K562 (cell line): Measurements from ENCODE around the gene NPFFR1. TPM values are rescaled to one million over a fixed set of nuclear protein-coding genes. Genes with fewer than 3 reads are reported as not detected.

Experiments used
- ATAC-seq: fragments of 200-7000 bp; cut with Tn5 transposase; 3 replicates; pipeline ENCODE4 v1.9.1; 2020; ENCODE audit warnings: moderate library complexity
- BruUV-seq: library from RNA; stranded (reverse); fragments of 400-500 nt; replicated peaks from 2 replicates; lab custom pipeline; 2021; lab: Mats Ljungman, UMichigan
- CTCF ChIA-PET: fragments of 300-600 bp; formaldehyde crosslinking; extraction: SDS; loops from one replicate; lab custom pipeline; 2021; ENCODE audit warnings: low intra/inter-chr PET ratio; lab: Yijun Ruan, JAX
- POLR2A ChIA-PET: fragments of 300-600, 350-650 bp; sonication (Branson Sonifier 250); formaldehyde crosslinking; extraction: SDS; loops from one replicate; lab custom pipeline; 2021; ENCODE audit warnings: antibody characterized with exemption, inconsistent platforms; lab: Yijun Ruan, JAX
- DNase-seq, 4 experiments: peaks; one replicate each; pipeline versions ENCODE4 v3.0.0 to v3.0.0-alpha.2; 2011 to 2018; ENCODE audit warnings: low spot score in 3 of 4, mixed read lengths in 3 of 4; ENCODE audit errors: extremely low read depth in 1 of 4
- FAIRE-seq: peaks from 2 replicates; lab custom pipeline; 2011; peaks lifted over from hg19 to GRCh38; lab: Jason Lieb, UNC
- H2AFZ ChIP-seq: 2 replicates; pipeline ENCODE4 v1.6.0; 2011; ENCODE audit warnings: low read depth, low read length, control low read depth, inconsistent platforms
- H3K27ac ChIP-seq: fragments of 200-600 bp; 3 replicates; pipeline ENCODE4 v1.8.0; 2011; ENCODE audit warnings: low read depth, mild to moderate bottlenecking, control low read depth, inconsistent platforms, low read length, moderate library complexity, mixed read lengths; ENCODE audit errors: extremely low read depth
- H3K27me3 ChIP-seq, 2 experiments: fragments of 300-600 bp in 1 of 2; 2 replicates in 1 of 2; 3 replicates in 1 of 2; pipeline versions ENCODE4 v1.6.0 to v1.8.0; 2011; ENCODE audit warnings: inconsistent platforms in 2 of 2, low read length in 2 of 2, mild to moderate bottlenecking in 1 of 2, mixed read lengths in 1 of 2, moderate library complexity in 1 of 2; ENCODE audit not compliant: control insufficient read depth in 2 of 2, insufficient read depth in 2 of 2
- H3K36me3 ChIP-seq: fragments of 300-600 bp; 3 replicates; pipeline ENCODE4 v1.8.0; 2011; ENCODE audit warnings: mild to moderate bottlenecking, low read length, inconsistent platforms; ENCODE audit not compliant: control insufficient read depth, insufficient read depth
- H3K4me1 ChIP-seq, 2 experiments: fragments of 200-600 bp in 1 of 2; replicated peaks in 1 of 2; 2 replicates in 1 of 2; 3 replicates in 1 of 2; pipeline versions ENCODE4 v1.5.1 to v1.8.0; 2011; ENCODE audit warnings: inconsistent platforms in 2 of 2, low read length in 2 of 2, mild to moderate bottlenecking in 1 of 2, mixed read lengths in 1 of 2, moderate library complexity in 1 of 2; ENCODE audit not compliant: control insufficient read depth in 2 of 2, insufficient read depth in 2 of 2
- H3K4me2 ChIP-seq: 2 replicates; pipeline ENCODE4 v1.6.1; 2011; ENCODE audit warnings: low read length, control low read depth, inconsistent platforms, mixed read lengths; ENCODE audit not compliant: insufficient read depth
- H3K4me3 ChIP-seq: fragments of 200-600 bp; sonication (generic), shearing (Covaris generic); 2 replicates; pipeline ENCODE4 v1.5.1; 2016; ENCODE audit warnings: control low read depth, inconsistent platforms
- H3K79me2 ChIP-seq: fragments of 200-600 bp; 3 replicates; pipeline ENCODE4 v1.8.0; 2011; ENCODE audit warnings: low read length, inconsistent platforms; ENCODE audit not compliant: control insufficient read depth, insufficient read depth
- H3K9ac ChIP-seq, 2 experiments: 2 replicates each; pipeline versions ENCODE4 v1.6.0 to v1.6.1; 2011; ENCODE audit warnings: low read depth in 2 of 2, low read length in 2 of 2, control low read depth in 1 of 2, inconsistent platforms in 1 of 2, mild to moderate bottlenecking in 1 of 2, mixed read lengths in 1 of 2; ENCODE audit not compliant: insufficient read depth in 1 of 2
- H3K9me1 ChIP-seq: one replicate; pipeline ENCODE4 v1.6.0; 2011; ENCODE audit warnings: inconsistent platforms, mild to moderate bottlenecking, low read length, moderate library complexity; ENCODE audit not compliant: control insufficient read depth, insufficient read depth
- H3K9me3 ChIP-seq: replicated peaks from 2 replicates; pipeline ENCODE4 v1.5.1; 2011; ENCODE audit warnings: low read depth, low read length, inconsistent platforms; ENCODE audit not compliant: control insufficient read depth, insufficient read depth
- H4K20me1 ChIP-seq: replicated peaks from 2 replicates; pipeline ENCODE4 v1.6.1; 2011; ENCODE audit warnings: low read length, inconsistent platforms, mixed read lengths; ENCODE audit not compliant: control insufficient read depth, insufficient read depth
- ELK1 ChIP-seq: sonication (generic); formaldehyde crosslinking; IDR thresholded peaks from 2 replicates; pipeline ENCODE4 v1.8.1; 2022; ENCODE audit warnings: missing genetic modification reagents
- HCFC1 ChIP-seq: IDR thresholded peaks from 2 replicates; pipeline ENCODE4 v1.6.1; 2012; ENCODE audit warnings: low read depth, low read length, improper control_type of control experiment
- HOMEZ ChIP-seq: fragments of 250-450 bp; sonication (Bioruptor Pico); IDR thresholded peaks from 2 replicates; pipeline ENCODE4 v1.4.0; 2020; ENCODE audit warnings: mild to moderate bottlenecking, moderate library complexity
- MEF2A ChIP-seq: IDR thresholded peaks from 2 replicates; pipeline ENCODE4 v1.6.1; 2011; ENCODE audit warnings: low read depth, mild to moderate bottlenecking, low read length, moderate library complexity; ENCODE audit not compliant: control insufficient read depth
- NFATC3 ChIP-seq: fragments of 450-650 bp; IDR thresholded peaks from 2 replicates; pipeline ENCODE4 v1.6.1; 2017; ENCODE audit warnings: mild to moderate bottlenecking
- OTX1 ChIP-seq: fragments of 450-650 bp; formaldehyde crosslinking; IDR thresholded peaks from 2 replicates; pipeline ENCODE4 v1.4.0; 2022; ENCODE audit warnings: mild to moderate bottlenecking
- RB1 ChIP-seq: fragments of 450-650 bp; IDR thresholded peaks from 2 replicates; pipeline ENCODE4 v1.6.1; 2017; ENCODE audit warnings: low read depth, mild to moderate bottlenecking
- SNIP1 ChIP-seq: fragments of 450-650 bp; IDR thresholded peaks from 2 replicates; pipeline ENCODE4 v1.7.1; 2017; ENCODE audit warnings: low read depth, mild to moderate bottlenecking
- TCF3 ChIP-seq: sonication (generic); formaldehyde crosslinking; IDR thresholded peaks from 2 replicates; pipeline ENCODE4 v1.4.0; 2020; ENCODE audit warnings: mild to moderate bottlenecking, missing genetic modification reagents
- ZBTB43 ChIP-seq: sonication (generic); formaldehyde crosslinking; IDR thresholded peaks from 2 replicates; pipeline ENCODE4 v1.8.0; 2023; ENCODE audit warnings: mild to moderate bottlenecking, missing genetic modification reagents
- ZKSCAN1 ChIP-seq: fragments of 150-350 bp; IDR thresholded peaks from 2 replicates; pipeline ENCODE4 v1.6.1; 2016; ENCODE audit warnings: low read depth, low read length
- ZNF12 ChIP-seq: sonication (generic); formaldehyde crosslinking; IDR thresholded peaks from 2 replicates; pipeline ENCODE4 v1.4.0; 2020; ENCODE audit warnings: mild to moderate bottlenecking, missing genetic modification reagents
- ZNF146 ChIP-seq: IDR thresholded peaks from one replicate; pipeline ENCODE4 v1.6.1; 2018; ENCODE audit warnings: missing compliant biosample characterization; ENCODE audit not compliant: unreplicated experiment
- ZNF444 ChIP-seq: fragments of 250-450 bp; sonication (Bioruptor Pico); IDR thresholded peaks from 2 replicates; pipeline ENCODE4 v1.4.0; 2020; ENCODE audit warnings: mild to moderate bottlenecking, moderate library complexity
- ZNF445 ChIP-seq: fragments of 250-450 bp; sonication (Bioruptor Pico); IDR thresholded peaks from 2 replicates; pipeline ENCODE4 v1.4.0; 2020; ENCODE audit warnings: low read depth, mild to moderate bottlenecking, moderate library complexity
- ZNF586 ChIP-seq: fragments of 450-650 bp; formaldehyde crosslinking; conservative IDR thresholded peaks from 2 replicates; pipeline ENCODE4 v1.4.0; 2020; ENCODE audit warnings: mild to moderate bottlenecking, moderate library complexity
- WGBS: fragments of 100-300 bp; shearing (Covaris generic); methylation state at CpG from one replicate; pipeline ENCODE4 v1.1.6; 2016; ENCODE audit warnings: low coverage, mixed read lengths; ENCODE audit not compliant: insufficient coverage; ENCODE audit errors: missing lambda C conversion rate; 5-methylcytosine and 5-hydroxymethylcytosine counted together
- in situ Hi-C: fragments of 300-500 bp; cut with MboI; formaldehyde crosslinking; loops from 4 replicates; pipeline ENCODE4 v1.15.0; 2018; ENCODE audit warnings: inconsistent platforms, mixed read lengths
- intact Hi-C: fragments of 100-400 bp; cut with micrococcal nuclease; formaldehyde crosslinking; loops from 2 replicates; pipeline ENCODE4 v1.14.2; 2022
- polyA plus RNA-seq, 8 experiments: library from polyadenylated mRNA; depleted of rRNA in 4 of 8; stranded (reverse) in 5 of 8; unstranded in 3 of 8; fragments of >200 nt; fragmentation: Nextera tagmentation in 2 of 8; fragmentation: Illumina TruSeq in 1 of 8; extraction: Ambion mirVana in 2 of 8; extraction: Trizol in 1 of 8; gene quantifications; 2 replicates each; pipeline versions ENCODE4 v1.2.1 to v1.2.3, GENCODE V29; 2011 to 2014; ENCODE audit warnings: inconsistent platforms in 1 of 8, missing spikeins in 1 of 8
- total RNA-seq, 7 experiments: library from RNA; depleted of rRNA in 6 of 7; stranded (reverse); fragments of >200 nt in 6 of 7; fragmentation: Illumina TruSeq in 2 of 7; extraction: Trizol in 2 of 7; gene quantifications; 2 replicates each; pipeline versions ENCODE4 v1.2.1 to v1.2.3, GENCODE V29; 2011 to 2021; ENCODE audit warnings: low replicate concordance in 1 of 7

Gene NPFFR1
- total and polyA plus RNA-seq, 9 of the 15 experiments (the other 6 are each of a cell fraction or from before 2014, with no cell fraction given): under 0.01 TPM; not detected in 8

GRCh38 chr10:70306886-70307520, 23.2 kb upstream of the NPFFR1 start:
- H3K79me2 ChIP-seq: no peaks in the 10 kb centered on the region
- TF ChIP-seq ZBTB43 (CRISPR knock-in tag) (no peak), OTX1 (CRISPR knock-in tag) (no peak), RB1 (no peak), TCF3 (CRISPR knock-in tag) (no peak), ZNF586 (CRISPR knock-in tag) (no peak), HOMEZ (CRISPR knock-in tag) (no peak), ZNF444 (no peak), HCFC1 (no peak), ZNF146 (CRISPR knock-in tag) (no peak), MEF2A (no peak), NFATC3 (no peak), ZNF445 (no peak), ZKSCAN1 (no peak), ZNF12 (no peak), ELK1 (no peak), SNIP1 (no peak)
- TF ChIP-seq, all 486 proteins: peak for 0
- Histone ChIP-seq H3K27ac (no peak overlapping the region), H3K4me2 (no peak overlapping the region), H3K27me3 (peaks cover 0 to 5% of the 10 kb centered on the region in 2 experiments; a peak in 1 of 5 replicates), H3K9me3 (no peaks in the 10 kb centered on the region), H2AFZ (no peak overlapping the region), H3K9ac (no peak overlapping the region), H3K4me1 (peaks cover 0 to 2% of the 10 kb centered on the region in 2 experiments; a peak in 1 of 5 replicates), H3K9me1 (peaks cover 4% of the 10 kb centered on the region), H3K4me3 (no peak overlapping the region), H3K36me3 (no peaks in the 10 kb centered on the region), H4K20me1 (peaks cover 4% of the 10 kb centered on the region; the same call in 1 of the 2 replicates)
- CTCF ChIA-PET: no interaction called here
- no TSS peak for BruUV-seq
- intact Hi-C loops (no loop called here), in situ Hi-C loops (no loop called here)
- ATAC-seq (no peak), DNase-seq (no peak), FAIRE-seq (no peak)
- POLR2A ChIA-PET: interaction anchor here (0.6 to 0.9 kb wide), 3 partner anchors 11 to 40 kb away, joined by 3 to 4 read pairs (median 3); no protein-coding TSS in a partner anchor
- WGBS: 2% methylated on average over 5 of the region's 5 CpGs
